SU-DHL-6 (cell line): ENCODE measurements around the gene SOX30.

Source experiments
- EZH2phosphoT487 ChIP-seq: fragments of 200-600 bp; sonication (generic), shearing (Covaris generic); conservative IDR thresholded peaks from 2 replicates; pipeline ENCODE4 v1.6.1; 2018; ENCODE audit warnings: mild to moderate bottlenecking, antibody characterized with exemption, low read length, moderate library complexity, mixed read lengths
- TF ChIP-seq, protein P1 (sequence below): fragments of 200-600 bp; sonication (generic); IDR thresholded peaks from one replicate; pipeline ENCODE4 v1.5.1; 2017; ENCODE audit warnings: antibody characterized with exemption, mild to moderate bottlenecking, low read length, moderate library complexity; ENCODE audit not compliant: insufficient read depth, poor library complexity, severe bottlenecking

GRCh38 chr5:157680239-157680638, 28.0 kb upstream of the SOX30 start:
- TF ChIP-seq, protein P1, sequence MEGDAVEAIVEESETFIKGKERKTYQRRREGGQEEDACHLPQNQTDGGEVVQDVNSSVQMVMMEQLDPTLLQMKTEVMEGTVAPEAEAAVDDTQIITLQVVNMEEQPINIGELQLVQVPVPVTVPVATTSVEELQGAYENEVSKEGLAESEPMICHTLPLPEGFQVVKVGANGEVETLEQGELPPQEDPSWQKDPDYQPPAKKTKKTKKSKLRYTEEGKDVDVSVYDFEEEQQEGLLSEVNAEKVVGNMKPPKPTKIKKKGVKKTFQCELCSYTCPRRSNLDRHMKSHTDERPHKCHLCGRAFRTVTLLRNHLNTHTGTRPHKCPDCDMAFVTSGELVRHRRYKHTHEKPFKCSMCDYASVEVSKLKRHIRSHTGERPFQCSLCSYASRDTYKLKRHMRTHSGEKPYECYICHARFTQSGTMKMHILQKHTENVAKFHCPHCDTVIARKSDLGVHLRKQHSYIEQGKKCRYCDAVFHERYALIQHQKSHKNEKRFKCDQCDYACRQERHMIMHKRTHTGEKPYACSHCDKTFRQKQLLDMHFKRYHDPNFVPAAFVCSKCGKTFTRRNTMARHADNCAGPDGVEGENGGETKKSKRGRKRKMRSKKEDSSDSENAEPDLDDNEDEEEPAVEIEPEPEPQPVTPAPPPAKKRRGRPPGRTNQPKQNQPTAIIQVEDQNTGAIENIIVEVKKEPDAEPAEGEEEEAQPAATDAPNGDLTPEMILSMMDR, result no peak
- no peak for TF ChIP-seq EZH2phosphoT487
